Stimulated activated CD8-positive, alpha-beta memory T cell treated with anti-CD3 and anti-CD28 coated beads, Interleukin-12 subunit alpha, Interleukin-12 subunit beta, amount 100 ng/mL, for 4 hours (primary cell): ENCODE data around the gene TPM4.
"Not testable (repeated sequence)": the region's sequence is repeated elsewhere in the genome, so short reads cannot be mapped to it uniquely, and the experiment has no call there.

Experiments
- DNase-seq: peaks from one replicate; pipeline ENCODE4 v3.0.0-alpha.2; 2020; ENCODE audit warnings: low read depth

The TPM4 gene

DNA sequence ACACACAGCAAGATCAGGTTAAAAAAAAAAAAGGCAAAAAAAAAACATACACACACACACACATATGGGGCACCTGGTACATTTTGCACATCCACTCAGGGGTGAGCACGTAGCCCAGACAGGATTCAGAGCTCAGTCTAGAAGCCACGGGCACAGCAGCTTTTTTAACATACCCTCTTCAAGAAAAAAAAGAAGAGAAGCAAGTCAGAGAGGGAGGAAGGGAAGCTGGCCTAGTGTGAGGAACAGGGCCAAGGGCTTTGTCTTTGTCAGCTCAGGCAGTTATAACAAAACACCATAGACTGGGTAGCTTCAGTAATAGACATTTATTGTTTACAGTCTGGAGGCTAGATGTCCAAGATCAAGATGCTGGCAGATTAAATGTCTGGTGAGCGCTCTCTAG is 2.3 kb upstream of the TPM4 start:
- no peak for DNase-seq

- DNase-seq, result no peak
These were observed 1.6 kb upstream of the TPM4 start for GRCh38 chr19:16074488-16075365.

DNA sequence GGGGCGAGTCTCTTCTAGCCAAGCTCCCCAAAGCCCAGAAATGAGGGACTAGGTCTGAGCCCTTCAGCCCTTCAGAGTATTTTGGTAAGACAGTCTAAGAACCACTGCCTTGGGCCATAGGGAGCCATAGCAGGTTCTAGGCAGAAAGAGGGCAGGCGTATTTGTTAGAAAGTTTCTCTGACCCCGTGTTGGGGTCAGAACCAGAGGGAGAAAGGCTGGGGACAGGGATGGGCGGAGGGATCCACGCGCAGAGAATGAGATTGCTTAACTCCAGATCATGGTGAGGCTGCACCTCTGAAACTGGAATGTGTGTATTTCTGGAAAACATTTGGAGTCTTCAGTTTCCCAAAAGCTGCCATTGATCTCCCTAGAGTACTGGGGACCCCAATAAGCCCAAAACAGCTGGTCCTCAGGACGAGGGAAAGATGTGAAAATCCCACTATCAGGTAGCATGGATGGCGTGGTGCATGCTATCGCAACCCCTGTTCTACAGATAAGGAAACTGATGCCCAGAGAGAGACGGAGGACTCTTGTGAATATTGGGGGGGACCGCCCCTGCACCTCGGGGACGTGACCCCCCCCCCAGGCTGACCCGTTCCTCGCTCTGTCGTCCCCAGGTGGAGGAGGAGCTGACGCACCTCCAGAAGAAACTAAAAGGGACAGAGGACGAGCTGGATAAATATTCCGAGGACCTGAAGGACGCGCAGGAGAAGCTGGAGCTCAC is 703 bp upstream of the TPM4 start:
- no peak for DNase-seq

- DNase-seq, result no peak
These were observed 790 bp downstream of the TPM4 start for GRCh38 chr19:16076958-16077611.

- no peak for DNase-seq
These were observed 1.9 kb downstream of the TPM4 start for GRCh38 chr19:16077984-16078758.

DNA sequence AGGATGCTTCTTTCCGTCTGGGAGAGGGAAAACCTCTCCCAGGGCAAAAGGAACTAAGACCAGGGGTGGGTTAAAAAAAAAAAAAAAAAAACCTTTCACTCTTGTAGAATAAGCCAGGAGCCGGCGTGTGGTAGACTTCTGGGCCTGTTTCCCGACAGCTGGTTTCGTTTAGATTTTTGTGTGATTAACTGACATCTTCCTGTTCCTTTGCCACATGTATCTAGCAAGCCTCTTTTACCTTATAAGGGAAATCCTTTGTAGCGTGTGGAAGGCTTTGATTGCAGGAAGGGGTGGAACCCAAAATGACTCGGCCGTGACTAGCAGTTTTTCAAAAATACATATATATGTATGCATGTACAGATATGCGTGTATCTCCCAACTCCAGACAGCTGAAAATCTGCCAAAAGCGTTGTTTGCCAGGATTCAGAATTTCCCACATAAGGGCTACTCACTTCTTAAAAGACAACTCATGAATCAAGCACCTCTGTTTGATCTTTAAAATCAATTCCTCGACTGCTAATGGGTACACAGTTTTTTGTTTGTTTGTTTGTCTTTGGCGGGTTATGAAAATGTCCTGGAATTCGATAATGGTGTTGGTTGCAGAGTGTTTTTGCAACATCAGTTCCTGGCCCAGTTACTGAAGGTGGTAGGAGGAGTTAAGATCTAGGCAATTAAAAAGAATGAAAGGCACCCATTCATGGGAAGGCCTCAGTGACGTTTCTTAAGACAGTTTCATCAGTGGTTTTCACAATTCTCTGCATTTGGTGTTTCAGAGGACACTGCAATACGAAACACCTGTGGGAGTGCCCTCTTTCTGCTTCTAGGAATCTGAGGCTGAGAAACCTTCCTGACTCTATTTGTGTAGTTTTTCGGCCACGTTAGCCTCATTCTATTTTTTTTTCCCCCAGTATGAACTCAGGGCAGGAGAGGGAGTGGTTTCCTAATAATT is 2.7 kb downstream of the TPM4 start:
- DNase-seq, result peak; percentile 32

GRCh38 chr19:16084067-16084685 is 7.9 kb downstream of the TPM4 start:
- no peak for DNase-seq

DNA sequence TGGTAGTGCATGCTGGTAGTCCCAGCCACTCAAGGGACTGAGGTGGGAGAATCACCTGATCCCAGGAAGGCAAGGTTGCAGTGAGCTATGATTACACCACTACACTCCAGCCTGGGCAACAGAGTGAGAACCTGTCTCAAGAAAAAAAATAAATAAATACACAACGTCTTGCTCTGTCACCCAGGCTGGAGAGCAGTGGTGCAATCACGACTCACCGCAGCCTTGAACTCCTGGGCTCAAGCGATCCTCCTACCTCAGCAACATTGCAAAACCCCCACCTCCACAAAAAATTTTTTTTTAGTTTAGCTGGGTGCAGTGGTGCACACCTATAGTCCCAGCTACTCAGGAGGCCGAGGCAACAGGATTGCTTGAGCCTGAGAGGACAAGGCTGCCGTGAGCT is 8.8 kb downstream of the TPM4 start:
- no peak for DNase-seq

DNA sequence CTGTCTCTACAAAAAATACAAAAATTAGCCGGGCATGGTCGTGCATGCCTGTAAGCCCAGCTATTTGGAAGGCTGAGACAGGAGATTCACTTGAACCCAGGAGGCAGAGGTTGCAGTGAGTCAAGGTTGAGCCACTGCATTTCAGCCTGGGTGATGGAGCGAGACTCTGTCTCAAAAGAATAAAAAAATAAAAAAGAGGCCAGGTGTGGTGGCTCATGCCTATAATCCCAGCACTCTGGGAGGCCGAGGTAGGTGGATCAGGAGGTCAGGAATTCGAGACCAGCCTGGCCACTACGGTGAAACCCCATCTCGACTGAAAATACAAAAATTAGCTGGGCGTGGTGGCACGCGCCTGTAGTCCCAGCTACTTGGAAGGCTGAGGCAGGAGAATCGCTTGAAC is 11.1 kb downstream of the TPM4 start:
- DNase-seq, result not testable (repeated sequence)

DNA sequence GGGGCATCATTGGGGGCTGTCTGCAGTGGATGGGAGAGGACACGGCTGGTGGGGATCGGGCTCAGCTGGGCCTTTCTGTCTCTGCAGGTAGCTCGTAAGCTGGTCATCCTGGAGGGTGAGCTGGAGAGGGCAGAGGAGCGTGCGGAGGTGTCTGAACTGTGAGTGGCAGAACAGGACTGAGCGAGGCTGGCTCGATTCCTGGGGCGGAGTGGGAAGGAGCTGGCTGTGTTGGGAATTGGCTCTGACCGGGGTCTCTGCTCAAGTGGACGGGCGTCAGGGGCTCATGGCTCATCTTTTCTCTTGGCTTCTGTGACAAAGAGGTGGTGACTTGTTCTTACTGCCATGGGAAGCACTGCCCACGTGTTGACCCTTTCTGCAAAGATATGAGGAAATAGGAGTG is 11.6 kb downstream of the TPM4 start:
- DNase-seq, result no peak

- DNase-seq, result no peak
These were observed 12.2 kb downstream of the TPM4 start for GRCh38 chr19:16088351-16089009.

- DNase-seq, result no peak
These were observed 12.9 kb downstream of the TPM4 start for GRCh38 chr19:16089010-16089846.

DNA sequence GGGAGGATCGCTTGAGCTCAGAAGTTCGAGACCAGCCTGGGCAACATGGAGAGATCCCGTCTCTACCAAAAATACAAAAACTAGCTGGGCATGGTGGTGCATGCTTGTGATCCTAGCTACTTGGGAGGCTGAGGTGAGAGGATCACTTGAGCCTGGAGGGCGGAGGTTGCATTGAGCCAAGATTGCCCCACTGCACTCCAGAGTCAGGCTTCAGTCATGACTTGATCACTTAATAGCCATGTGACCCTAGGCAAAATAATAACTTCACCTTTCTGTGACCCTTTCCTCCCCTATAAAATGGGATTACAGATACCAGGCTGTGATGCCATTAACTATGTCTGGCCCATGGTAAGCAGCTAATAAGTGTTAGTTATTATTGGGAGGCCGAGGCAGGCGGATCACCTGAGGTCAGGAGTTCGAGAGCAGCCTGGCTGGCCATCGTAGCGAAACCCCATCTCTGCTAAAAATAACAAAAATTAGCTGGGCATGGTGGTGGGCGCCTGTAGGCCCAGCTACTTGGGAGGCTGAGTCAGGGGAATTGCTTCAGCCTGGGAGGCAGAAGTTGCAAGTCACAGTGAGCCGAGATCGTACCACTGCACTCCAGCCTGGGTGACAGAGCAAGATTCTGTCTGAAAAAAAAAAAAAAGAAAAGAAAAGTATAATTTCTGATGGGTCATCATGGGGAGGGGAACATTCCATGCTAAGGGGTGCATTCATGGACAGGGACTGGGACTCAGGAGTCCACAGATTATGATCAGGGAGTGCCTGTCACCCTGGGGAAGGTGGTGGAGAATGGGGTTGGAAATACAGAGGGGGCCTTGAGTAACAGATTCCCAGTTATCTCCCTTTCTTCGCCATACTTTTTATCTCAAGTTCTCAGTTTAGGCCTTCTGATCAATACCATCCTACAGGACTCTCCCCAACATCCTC is 15.5 kb downstream of the TPM4 start:
- DNase-seq, result no peak

GRCh38 chr19:16094360-16095070 is 18.2 kb downstream of the TPM4 start:
- no peak for DNase-seq

GRCh38 chr19:16095071-16095571 is 18.8 kb downstream of the TPM4 start:
- DNase-seq, result no peak

DNA sequence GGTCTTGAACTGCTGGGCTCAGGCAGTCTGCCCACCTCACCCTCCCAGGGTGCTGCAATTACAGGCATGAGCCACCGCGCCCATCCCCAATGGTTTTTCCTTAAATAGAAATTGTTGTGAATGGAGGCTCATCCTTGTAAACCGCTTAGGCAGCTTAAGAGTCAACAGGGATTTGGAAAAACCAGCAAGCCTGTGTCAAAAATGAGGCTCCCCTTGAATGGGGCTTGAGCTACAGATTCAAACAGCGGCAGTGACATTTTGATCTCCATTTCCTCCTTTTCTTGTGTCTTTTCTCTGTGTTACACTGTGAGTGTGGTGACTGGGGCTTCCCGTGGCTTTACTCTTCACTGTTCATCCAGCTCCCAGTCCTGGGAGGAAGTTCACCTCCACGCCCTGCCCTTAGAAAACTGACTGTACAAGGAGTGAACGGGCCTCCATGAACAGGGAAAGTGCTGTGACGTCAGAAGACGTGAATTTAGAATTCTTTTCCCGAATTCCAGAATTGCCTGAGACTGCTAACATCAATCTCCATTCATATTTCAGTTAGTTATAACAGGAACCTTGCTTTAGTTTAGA is 20.1 kb downstream of the TPM4 start:
- DNase-seq, result no peak

DNA sequence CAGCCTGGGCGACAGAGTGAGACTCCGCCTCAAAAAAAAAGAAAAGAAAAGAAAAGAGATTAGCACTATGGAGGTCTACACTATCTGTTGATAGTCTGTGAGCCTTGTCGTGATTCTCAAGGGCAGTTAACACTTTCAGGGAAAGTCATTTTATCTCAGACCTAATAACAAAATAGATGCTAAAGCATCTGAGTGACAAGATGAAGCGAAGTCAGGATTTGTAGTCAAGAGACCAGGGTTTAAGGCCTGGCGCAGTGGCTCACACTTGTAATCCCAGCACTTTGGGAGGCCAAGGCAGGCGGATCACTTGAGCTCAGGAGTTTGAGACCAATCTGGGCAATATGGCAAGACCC is 22.1 kb downstream of the TPM4 start:
- no peak for DNase-seq
